ENCODE data around the gene PRIMPOL.
A peak's percentile ranks its signal among the peaks of the same experiment; 100 is the strongest.
"Not testable (repeated sequence)": the region's sequence is repeated elsewhere in the genome, so short reads cannot be mapped to it uniquely, and the experiment has no call there.

The PRIMPOL gene

DNA sequence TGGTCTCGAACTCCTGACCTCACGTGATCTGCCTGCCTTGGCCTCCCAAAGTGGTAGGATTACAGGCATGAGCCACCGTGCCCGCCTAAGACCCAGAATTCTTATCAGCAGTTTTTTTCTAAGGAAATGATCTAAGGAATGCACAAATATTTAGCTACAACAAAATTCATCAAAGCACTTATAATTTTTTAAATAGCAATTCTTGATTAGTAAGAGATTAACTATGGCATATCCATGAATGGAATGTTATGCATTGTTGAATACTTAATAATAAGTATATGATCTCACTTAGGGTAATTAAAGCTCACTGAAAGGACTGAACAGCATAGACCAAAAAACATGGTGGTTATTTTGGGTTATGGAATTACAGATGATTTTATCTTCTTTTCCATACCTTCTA is 66.0 kb downstream of the PRIMPOL start:
- no peak for DNase-seq

DNA sequence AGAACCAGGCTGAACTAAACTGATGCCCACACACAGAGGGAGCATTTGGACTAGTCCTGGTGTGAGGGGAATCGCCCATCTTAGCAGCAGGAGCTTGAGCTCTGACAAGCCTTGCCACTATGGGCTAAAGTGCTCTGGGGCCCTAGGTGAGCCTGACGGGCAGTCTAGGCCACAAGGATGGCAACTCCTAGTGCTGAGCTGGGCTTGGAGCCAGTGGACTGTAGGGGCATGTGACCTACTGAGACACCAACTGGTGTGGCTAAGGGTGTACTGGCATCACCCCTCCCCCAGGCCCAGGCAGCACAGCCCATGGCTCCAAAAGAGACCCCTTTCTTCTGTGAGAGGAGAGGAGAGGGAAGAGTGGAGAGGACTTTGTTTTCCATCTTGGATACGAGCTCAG is 69.9 kb downstream of the PRIMPOL start:
- DNase-seq: no peak

DNA sequence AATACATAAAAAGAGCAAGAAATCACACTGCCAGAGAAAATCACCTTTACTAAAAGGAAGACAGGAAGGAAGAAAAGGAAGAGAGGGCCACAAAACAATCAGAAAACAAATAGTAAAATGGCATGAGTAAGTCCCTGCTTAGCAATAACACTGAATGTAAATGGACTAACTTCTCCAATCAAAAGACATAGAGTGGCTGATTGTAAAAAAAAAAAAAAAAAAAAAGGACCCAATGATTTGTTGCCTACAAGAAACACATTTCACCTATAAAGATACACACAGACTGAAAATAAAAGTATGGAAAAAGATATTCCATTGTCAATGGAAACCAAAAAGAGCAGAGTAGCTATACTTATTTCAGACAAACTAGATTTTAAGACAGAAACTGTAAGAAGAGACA is 71.7 kb downstream of the PRIMPOL start:
- DNase-seq: no peak

DNA sequence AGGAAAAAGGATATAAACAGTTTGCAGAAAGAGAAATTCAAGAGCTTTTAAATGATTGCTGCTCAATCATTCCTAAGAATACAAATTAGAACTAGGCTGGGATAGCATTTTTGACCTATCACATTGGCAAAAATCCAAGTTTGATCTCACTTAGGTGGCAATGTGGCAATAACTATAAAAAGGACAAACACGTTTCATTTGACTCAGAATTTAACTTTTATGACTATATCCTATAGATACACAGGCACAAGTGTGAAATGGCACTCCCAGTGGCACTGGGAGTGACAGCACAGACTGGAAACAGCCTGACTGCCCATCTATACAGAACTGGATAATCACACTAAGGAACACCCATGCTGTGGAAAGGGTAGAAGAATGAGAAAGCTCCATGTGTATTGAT is 73.3 kb downstream of the PRIMPOL start:
- no peak for DNase-seq

DNA sequence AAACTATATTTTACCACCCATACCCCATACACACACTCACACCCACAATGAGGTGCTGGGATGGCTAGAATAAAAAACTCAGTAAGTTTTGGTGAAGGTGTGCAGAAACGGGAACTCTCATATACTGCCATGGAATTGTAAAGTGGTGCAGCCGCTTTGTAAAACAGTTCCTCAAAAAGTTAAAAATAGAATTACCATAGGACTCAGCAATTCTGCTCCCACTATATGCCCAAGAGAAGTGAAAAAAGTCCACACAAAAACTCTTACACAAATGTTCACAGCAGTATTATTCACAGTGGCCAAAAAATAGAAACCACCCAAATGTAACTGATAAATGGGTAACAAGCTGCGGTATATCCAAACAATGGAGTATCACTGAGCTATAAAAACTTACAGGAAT is 77.9 kb downstream of the PRIMPOL start:
- no peak for DNase-seq

DNA sequence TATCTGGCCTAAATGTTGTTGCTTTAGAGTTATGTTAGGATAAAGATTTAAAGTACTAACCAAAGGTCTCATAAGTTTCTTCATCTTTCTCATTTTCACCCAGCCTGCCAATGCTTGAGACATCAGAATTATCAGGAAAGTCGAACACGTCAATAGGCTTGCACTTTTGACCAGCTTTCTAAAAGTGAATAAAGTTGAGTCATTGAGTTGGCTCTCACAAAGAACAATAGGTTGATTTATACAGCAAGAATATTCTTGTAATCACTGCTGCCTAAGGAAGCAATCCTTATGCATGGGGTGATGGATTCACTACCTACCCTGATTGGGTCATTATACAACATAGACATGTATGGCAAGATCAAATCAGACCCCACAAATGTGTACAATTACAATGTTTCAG is 79.3 kb downstream of the PRIMPOL start:
- no peak for DNase-seq

DNA sequence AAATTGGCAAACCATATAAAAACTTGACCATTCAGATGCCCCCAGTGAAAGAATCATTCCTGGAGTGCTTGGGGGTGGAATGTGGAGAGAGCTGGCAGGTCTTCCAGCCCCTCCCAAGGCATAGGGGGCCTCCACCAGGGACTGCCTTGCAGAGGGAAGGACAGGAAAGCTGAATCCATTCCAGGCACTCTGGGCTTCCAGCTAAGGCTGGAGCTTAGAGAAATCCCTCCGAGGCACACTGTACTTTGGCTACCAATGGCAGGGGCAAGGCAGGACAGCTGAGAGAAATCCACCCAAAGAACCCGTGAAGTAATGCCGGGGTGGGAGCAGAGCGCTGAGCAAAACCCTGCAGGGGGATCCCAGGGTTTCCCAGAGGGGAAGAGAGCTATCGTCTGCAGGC is 80.4 kb downstream of the PRIMPOL start:
- no peak for DNase-seq

DNA sequence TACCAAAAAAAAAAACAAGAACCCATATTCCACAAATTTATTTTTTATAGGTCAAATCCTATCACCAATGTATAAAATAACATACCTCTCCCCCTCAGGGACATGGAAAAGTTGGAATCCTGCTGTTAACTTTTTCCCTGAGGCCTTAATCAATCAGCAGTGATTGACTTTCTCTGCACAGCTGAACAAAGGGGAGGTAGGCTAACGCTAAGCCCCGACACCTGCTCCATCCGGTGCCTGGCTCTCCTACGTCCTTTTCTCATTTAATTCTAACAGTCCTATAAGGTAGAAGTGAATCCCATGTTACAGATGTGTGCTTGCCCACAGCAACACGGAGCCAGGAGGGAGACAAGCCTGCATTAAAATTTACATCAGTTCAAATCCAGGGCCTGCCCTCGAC is 81.5 kb downstream of the PRIMPOL start:
- peak in 1 of 2 experiments; percentile 26 for DNase-seq

DNA sequence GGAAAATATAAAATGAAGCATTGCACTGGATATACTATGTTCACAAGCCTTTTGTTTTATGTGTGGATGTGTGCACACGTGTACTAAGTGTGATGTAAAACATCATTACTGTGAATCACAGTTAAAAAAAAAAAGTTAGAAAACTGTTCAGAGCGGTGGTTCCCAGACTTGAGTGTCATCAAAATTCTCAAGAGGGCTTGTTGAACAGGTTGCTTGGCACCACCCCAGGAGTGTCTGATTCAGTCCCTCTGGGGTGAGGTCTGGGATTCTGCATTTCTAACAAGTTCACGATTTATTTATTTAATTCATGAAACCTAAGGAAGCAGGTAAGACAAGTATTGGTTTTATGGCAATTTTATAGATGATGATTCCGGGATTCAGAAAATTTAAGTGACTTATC is 82.6 kb downstream of the PRIMPOL start:
- no peak for DNase-seq

DNA sequence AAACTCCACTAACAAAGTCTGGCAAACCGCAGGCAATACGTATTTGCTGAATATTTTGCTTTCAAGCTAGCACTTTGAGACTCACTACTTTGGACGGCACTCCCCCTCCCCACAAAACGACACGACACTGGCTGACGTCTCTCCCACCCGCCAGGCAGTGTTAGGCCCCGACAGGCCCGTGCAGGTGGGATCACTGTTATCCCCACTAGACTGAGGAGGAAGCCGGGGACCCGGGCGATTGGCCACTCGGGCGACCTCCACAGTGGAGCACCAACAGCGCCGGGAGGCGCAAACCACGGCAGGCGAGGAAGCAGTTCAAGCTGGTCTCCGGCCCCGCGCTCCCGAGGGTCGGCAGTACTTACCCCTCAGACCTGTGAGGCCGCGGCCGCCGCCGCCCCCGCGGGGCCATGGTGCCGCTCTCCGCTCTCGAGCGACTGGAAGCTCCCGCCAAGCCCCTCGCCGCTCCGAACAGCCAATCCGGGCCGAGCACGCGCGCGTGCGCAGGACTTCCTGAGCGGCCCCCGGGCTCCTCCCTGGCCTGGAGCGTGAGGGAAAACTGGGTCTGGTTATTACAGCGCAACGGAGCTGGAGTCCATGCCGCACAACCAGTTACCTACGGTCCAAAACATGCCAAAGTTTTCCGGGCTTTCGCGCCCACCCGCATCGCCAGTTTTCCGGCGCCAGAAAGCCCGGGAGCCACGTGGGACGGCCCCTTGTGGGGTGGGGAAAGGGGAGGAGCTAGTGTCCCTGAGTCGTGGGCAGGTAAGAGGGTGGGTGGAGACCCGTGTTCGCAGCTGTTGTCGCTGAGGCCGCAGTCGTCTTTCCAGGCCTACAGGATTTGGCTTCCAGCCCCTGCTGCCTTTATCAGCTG is 84.4 kb downstream of the PRIMPOL start, which contains the start of gene CENPU:
Gene CENPU, minus strand, starts transcription at position 443 of the 871 bp plus-strand sequence. Its CDS starts 34 bp downstream, at position 409.
- peak; percentile 96 to 98 for DNase-seq

DNA sequence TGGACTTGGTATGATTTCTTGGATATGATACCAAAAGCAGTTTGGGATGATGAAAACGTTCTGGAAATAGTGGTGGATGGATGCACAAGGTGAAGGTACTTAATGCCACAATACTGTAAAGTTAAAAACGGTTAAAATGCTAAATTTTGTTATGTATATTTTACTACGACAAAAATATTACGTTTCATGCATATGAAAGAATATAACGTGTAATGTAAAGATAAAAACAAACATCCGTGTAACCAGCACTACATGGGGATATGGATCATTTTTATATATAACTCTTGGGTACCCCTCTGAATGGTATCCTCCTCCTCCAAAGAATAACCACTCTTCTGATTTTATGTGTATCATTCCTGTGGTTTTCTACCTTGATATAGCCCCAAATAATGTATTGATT is 85.2 kb downstream of the PRIMPOL start:
- no peak for DNase-seq

DNA sequence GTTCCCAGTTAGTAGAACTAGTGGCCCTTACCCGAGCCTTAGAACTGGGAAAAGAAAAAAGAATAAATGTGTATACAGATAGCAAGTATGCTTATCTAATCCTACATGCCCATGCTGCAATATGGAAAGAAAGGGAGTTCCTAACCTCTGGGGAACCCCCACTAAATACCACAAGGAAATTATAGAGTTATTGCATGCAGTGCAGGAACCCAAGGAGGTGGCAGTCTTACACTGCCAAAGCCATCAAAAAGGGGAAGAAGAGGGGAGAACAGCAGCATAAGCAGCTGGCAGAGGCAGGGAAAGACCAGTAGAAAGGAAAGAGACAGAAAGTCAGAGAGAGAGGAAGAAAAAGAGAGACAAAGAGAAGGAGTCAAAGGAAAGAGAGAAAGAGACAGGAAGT is 90.0 kb downstream of the PRIMPOL start:
- DNase-seq: not testable (repeated sequence)

DNA sequence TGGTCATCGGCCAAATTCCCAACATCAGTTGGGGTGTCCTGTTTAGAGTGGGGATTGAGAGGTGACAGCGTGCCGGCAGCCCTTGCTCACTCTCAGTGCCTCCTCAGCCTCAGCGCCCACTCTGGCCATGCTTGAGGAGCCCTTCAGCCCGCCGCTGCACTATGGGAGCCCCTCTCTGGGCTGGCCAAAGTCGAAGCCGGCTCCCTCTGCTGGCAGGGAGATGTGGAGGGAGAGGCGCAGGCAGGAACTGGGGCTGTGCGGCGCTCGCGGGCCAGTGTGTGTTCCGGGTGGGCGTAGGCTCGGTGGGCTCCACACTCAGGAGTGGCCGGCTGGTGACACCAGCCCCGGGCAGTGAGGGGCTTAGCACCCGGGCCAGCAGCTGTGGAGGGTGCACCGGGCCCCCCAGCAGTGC is 91.4 kb downstream of the PRIMPOL start:
- no peak for DNase-seq

DNA sequence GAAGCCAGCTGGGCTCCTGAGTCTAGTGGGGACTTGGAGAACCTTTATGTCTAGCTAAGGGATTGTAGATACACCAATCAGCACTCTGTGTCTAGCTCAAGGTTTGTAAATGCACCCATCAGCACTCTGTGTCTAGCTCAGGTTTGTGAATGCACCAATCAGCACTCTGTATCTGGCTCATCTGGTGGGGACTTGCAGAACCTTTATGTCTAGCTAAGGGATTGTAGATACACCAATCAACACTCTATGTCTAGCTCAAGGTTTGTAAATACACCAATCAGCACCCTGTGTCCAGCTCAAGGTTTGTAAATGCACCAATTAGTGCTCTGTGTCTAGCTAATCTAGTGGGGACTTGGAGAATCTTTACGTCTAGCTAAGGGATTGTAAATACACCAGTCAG is 92.1 kb downstream of the PRIMPOL start:
- DNase-seq: not testable (repeated sequence)

DNA sequence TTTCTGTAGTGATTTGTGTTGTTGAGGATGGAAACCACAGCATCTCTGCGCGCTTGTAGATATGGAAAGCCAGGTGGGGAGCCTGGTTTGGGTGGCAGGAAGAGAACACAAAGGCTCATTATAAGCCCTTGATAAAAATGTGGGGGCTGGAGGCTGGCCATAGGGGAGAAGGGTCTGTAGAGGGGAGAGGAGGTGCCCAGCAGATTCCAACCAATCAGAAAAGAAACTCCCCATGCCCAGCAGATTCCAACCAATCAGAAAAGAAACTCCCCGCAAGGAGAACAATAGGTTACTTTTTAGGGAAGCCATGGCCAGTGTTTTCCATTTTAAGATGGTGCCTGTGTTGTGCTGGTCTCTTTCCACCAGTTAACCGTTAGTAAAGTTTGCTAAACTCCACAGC is 94.1 kb downstream of the PRIMPOL start:
- no peak for DNase-seq

DNA sequence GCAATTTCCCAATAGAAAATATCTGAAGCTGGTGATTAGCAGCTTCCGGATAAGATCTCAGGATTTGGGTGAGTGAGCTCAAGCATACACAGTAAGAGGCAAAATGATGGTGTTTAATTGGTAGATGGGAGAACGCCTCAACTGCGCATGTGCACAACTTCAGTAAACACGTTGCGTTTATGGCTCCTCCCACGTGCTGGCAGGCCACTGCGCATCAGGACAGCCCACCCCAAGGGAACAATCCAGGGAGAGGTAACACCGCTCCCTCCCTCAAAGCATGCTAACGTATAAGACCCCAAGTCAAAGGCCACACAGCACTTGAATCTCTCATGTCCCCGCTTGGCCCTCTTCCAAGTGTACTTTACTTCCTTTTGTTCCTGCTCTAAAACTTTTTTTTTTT is 94.7 kb downstream of the PRIMPOL start:
- no peak for DNase-seq

All from NCI-H2081 (cell line).